Thymus (tissue), 11 donors: Measurements from ENCODE around the gene F2. TPM values are rescaled to one million over a fixed set of nuclear protein-coding genes. Genes with fewer than 3 reads are reported as not detected.
A peak's percentile ranks its signal among the peaks of the same experiment; 100 is the strongest.

Source experiments
- DNase-seq, 9 donors: peaks; one replicate each; pipeline ENCODE4 v3.0.0-alpha.2; 2013; ENCODE audit warnings: low spot score in 9 of 9, low read depth in 6 of 9, missing footprints in 1 of 9
- H3K27ac ChIP-seq, 2 donors: one replicate each; pipeline ENCODE4 v1.5.1; 2013; ENCODE audit warnings: control low read depth in 1 of 2, low read depth in 1 of 2, low read length in 1 of 2, mild to moderate bottlenecking in 1 of 2, moderate library complexity in 1 of 2
- H3K27me3 ChIP-seq, 2 donors: one replicate each; pipeline ENCODE4 v1.5.1; 2013; ENCODE audit warnings: low read length in 1 of 2; ENCODE audit not compliant: control insufficient read depth in 2 of 2, insufficient read depth in 1 of 2
- H3K36me3 ChIP-seq, 2 donors: one replicate each; pipeline ENCODE4 v1.5.1; 2013; ENCODE audit warnings: low read length in 1 of 2, mild to moderate bottlenecking in 1 of 2, moderate library complexity in 1 of 2; ENCODE audit not compliant: control insufficient read depth in 2 of 2, insufficient read depth in 2 of 2
- H3K4me1 ChIP-seq, 2 donors: one replicate each; pipeline ENCODE4 v1.5.1; 2013; ENCODE audit warnings: low read length in 2 of 2; ENCODE audit not compliant: control insufficient read depth in 2 of 2, insufficient read depth in 2 of 2
- H3K4me3 ChIP-seq, 2 donors: one replicate each; pipeline ENCODE4 v1.5.1; 2013; ENCODE audit warnings: low read length in 2 of 2, control low read depth in 1 of 2, mild to moderate bottlenecking in 1 of 2
- H3K9me3 ChIP-seq, 2 donors: one replicate each; pipeline ENCODE4 v1.5.1; 2013; ENCODE audit warnings: low read length in 1 of 2, mild to moderate bottlenecking in 1 of 2; ENCODE audit not compliant: control insufficient read depth in 2 of 2, insufficient read depth in 1 of 2
- WGBS: extraction: QIAGEN DNeasy Blood & Tissue Kit; methylation state at CpG from one replicate; pipeline ENCODE4 v1.1.7; 2013; 5-methylcytosine and 5-hydroxymethylcytosine counted together
- polyA plus RNA-seq: library from polyadenylated mRNA; stranded (reverse); fragments of 200-250 nt; gene quantifications from one replicate; pipeline ENCODE4 v1.2.3, GENCODE V29; 2013
- total RNA-seq: library from RNA; stranded (reverse); fragments of 120-200 nt; gene quantifications from one replicate; pipeline ENCODE4 v1.2.4, GENCODE V29; 2013
- donor health status: healthy.

F2 gene
- total and polyA plus RNA-seq, 2 donors, result 0.07 to 0.14 TPM

GRCh38 chr11:46681814-46682213 is 37.2 kb upstream of the F2 start:
- WGBS, result 98% methylated on average over 11 of the region's 11 CpGs
- no peaks in the 10 kb centered on the region for H3K9me3 ChIP-seq
- no peak overlapping the region for H3K4me3 ChIP-seq
- H3K36me3 ChIP-seq, result peaks cover 54 to 60% of the 10 kb centered on the region in 2 donors
- no peak overlapping the region for H3K27ac ChIP-seq
- H3K27me3 ChIP-seq, result no peaks in the 10 kb centered on the region
- peaks cover 0 to 3% of the 10 kb centered on the region in 2 donors for H3K4me1 ChIP-seq
- no peak for DNase-seq

GRCh38 chr11:46682773-46683752 is 36.0 kb upstream of the F2 start:
- Histone ChIP-seq H3K9me3 (no peaks in the 10 kb centered on the region), H3K36me3 (peaks cover 59 to 65% of the 10 kb centered on the region in 2 donors), H3K4me1 (peaks cover 0 to 4% of the 10 kb centered on the region in 2 donors), H3K27ac (no peak overlapping the region), H3K4me3 (no peak overlapping the region), H3K27me3 (no peaks in the 10 kb centered on the region)
- WGBS, result 98% methylated on average over 11 of the region's 11 CpGs
- no peak for DNase-seq

- Histone ChIP-seq H3K27ac (no peak overlapping the region), H3K9me3 (no peaks in the 10 kb centered on the region), H3K36me3 (peaks cover 51 to 56% of the 10 kb centered on the region in 2 donors), H3K4me1 (peaks cover 0 to 5% of the 10 kb centered on the region in 2 donors), H3K4me3 (no peak overlapping the region), H3K27me3 (no peaks in the 10 kb centered on the region)
- no peak for DNase-seq
- 92% methylated on average over 3 of the region's 3 CpGs for WGBS
These were observed 34.6 kb upstream of the F2 start for GRCh38 chr11:46684367-46684766.

GRCh38 chr11:46686886-46687795 is 31.9 kb upstream of the F2 start:
- Histone ChIP-seq H3K27me3 (no peaks in the 10 kb centered on the region), H3K4me3 (no peak overlapping the region), H3K36me3 (peaks cover 29 to 44% of the 10 kb centered on the region in 2 donors), H3K4me1 (peaks cover 0 to 5% of the 10 kb centered on the region in 2 donors), H3K27ac (peak overlapping the region; percentile 69 to 79), H3K9me3 (no peaks in the 10 kb centered on the region)
- DNase-seq, result no peak
- 95% methylated on average over 15 of the region's 15 CpGs for WGBS

GRCh38 chr11:46690702-46691101 is 28.3 kb upstream of the F2 start:
- 98% methylated on average over 1 of the region's 1 CpG for WGBS
- Histone ChIP-seq H3K27me3 (no peaks in the 10 kb centered on the region), H3K27ac (no peak overlapping the region), H3K36me3 (peaks cover 56 to 58% of the 10 kb centered on the region in 2 donors), H3K4me3 (no peak overlapping the region), H3K4me1 (peaks cover 0 to 5% of the 10 kb centered on the region in 2 donors), H3K9me3 (no peaks in the 10 kb centered on the region)
- no peak for DNase-seq

- H3K36me3 ChIP-seq, result peaks cover 53% of the 10 kb centered on the region in 2 donors
- no peaks in the 10 kb centered on the region for H3K27me3 ChIP-seq
- no peak overlapping the region for H3K4me3 ChIP-seq
- no peak overlapping the region for H3K27ac ChIP-seq
- WGBS, result over 99% methylated on average over 4 of the region's 4 CpGs
- H3K9me3 ChIP-seq, result no peaks in the 10 kb centered on the region
- DNase-seq, result no peak
- H3K4me1 ChIP-seq, result peaks cover 0 to 5% of the 10 kb centered on the region in 2 donors
These were observed 26.6 kb upstream of the F2 start for GRCh38 chr11:46692450-46692849.

GRCh38 chr11:46693597-46694012 is 25.4 kb upstream of the F2 start:
- Histone ChIP-seq H3K4me3 (no peak overlapping the region), H3K36me3 (peaks cover 45 to 46% of the 10 kb centered on the region in 2 donors), H3K27ac (no peak overlapping the region), H3K27me3 (no peaks in the 10 kb centered on the region), H3K9me3 (no peaks in the 10 kb centered on the region), H3K4me1 (peaks cover 0 to 4% of the 10 kb centered on the region in 2 donors)
- DNase-seq, result no peak
- 96% methylated on average over 2 of the region's 2 CpGs for WGBS

GRCh38 chr11:46694072-46694471 is 24.9 kb upstream of the F2 start:
- WGBS, result 99% methylated on average over 6 of the region's 6 CpGs
- H3K27me3 ChIP-seq, result no peaks in the 10 kb centered on the region
- no peak for DNase-seq
- peaks cover 0 to 6% of the 10 kb centered on the region in 2 donors for H3K4me1 ChIP-seq
- no peak overlapping the region for H3K4me3 ChIP-seq
- H3K27ac ChIP-seq, result no peak overlapping the region
- no peaks in the 10 kb centered on the region for H3K9me3 ChIP-seq
- H3K36me3 ChIP-seq, result peaks cover 44% of the 10 kb centered on the region in 2 donors
